ENCODE data around the gene PWP2.
"Not testable (repeated sequence)": the region's sequence is repeated elsewhere in the genome, so short reads cannot be mapped to it uniquely, and the experiment has no call there.

The PWP2 gene

DNA sequence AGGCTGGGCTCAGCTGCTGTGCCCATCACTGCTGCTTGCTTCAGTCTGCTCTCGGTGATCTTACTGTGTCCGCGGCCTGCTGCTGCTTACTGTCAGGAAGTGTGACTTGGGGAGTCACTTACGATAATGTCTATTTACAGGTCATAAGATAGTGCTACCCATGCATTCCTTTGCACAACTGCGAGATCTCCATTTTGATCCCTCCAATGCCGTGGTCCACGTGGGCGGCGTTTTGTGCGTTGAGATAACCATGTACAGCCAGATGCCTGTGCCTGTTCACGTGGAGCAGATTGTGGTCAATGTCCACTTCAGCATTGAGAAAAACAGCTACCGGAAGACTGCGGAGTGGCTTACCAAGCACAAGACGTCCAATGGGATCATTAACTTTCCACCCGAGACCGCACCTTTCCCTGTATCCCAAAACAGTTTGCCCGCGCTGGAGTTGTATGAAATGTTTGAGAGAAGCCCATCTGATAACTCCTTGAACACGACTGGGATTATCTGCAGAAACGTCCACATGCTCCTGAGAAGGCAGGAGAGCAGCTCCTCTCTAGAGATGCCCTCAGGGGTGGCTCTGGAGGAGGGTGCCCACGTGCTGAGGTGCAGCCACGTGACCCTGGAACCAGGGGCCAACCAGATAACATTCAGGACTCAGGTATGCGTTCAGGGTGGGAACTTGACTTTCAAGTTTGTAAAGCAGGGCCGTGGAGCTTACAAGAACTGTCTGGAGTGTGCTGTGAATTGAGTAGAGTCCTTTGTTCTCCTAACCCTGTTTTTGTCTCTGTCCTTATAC lies 24.4 kb upstream of the PWP2 start:
- no peak for DNase-seq

DNA sequence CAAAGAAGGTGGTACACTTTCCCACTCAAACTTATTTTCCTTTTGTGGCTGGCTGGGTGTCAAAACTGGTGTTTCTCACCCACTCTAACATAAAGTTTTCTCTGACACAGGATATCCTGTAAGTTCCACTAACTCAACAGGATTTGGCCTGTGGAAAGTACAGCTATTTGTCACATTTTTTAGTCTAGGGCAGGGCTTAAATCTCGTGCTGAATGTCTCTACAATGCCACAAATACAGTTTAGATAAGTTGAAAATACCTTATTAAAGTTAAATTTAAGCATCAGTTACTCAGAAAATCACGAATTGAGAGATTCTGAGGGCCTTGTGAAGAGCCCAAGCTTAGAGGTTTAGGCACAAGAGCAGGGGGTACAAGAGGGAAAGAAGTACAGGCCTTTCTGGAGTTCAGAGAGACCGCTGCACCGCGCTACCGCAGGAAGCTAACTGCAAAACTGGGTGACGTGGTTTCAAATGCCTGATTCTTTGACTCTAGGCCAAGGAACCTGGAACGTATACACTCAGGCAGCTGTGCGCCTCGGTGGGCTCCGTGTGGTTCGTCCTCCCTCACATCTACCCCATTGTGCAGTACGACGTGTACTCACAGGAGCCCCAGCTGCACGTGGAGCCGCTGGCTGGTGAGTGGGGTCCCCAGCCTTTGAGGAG lies 23.4 kb upstream of the PWP2 start:
- no peak for DNase-seq

DNA sequence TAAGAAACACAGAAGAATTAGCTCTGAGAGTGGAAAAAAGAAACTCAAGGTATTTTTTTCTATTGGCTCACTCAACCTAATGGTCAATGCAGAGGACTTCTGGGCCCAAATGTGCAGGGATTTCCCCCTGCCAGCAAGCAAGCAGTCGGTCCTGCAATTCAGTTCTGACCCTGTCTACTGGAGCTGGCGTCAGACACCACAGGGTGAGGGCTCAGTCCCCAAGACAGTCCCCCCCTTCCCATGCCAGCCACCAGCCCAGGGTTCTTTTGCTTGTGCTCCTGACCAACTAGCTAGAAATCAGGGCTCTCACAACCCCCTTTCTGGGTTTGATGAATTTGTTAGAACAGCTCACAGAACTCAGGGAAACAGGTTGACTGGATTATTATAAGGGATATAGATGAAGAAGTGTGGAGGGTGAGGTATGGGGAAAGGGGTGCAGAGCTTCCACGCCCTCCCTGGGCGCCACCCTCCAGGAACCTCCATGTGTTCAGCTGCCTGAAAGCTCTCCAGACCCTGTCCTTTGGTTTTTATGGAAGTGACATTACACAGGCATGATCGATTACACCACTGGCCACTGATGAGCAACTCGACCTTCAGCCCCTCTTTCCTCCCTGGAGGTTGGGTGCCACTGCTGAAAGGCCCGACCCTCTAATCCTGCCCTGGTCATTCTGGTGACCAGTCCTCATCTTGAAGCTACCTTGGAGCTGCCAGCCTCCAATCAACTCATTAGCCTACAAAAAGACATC lies 22.5 kb upstream of the PWP2 start:
- peak in 4 of 56 donors; percentile 32 to 36 (median 34) for DNase-seq

DNA sequence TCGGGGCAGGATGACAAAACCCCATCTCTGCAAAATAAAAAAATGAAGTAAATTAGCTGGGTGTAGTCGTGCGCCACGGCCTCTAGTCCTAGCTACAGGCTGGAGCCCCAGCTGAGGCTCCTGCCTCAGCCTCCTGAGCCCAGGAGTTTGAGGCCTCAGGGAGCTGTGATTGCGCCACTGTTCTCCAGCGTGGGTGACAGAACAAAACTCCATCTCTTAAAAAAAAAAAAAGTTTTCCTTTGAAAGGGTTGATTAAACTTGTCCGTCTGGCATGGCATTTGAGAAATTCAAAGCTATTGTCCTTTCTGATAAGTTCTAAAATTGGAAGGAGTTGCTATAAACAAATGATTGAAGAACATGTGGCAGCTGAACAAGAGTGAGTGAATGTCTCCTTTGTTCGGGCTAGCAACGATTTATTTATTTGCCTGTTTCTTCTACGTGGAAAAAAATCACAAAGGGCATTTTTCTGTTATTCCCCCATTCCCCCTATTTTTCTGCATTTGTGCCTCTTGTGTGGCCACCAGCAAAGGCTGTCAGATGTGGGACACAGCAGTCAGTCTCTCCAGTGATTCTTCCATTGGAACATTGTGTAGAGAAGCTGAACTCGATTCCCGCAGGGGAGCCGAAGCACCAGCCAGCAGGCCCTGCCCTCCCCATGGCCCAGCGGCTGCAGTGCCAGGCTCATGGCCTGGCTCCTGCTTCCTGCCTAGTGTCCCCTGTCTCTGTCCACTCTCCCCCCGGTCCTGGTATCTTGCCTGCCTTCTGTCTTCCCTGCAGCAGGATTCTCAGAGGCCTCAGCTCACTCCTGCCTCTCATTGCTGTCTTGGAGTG lies 21.5 kb upstream of the PWP2 start:
- DNase-seq: peak in 50 of 56 donors; percentile 24 to 84 (median 67)

DNA sequence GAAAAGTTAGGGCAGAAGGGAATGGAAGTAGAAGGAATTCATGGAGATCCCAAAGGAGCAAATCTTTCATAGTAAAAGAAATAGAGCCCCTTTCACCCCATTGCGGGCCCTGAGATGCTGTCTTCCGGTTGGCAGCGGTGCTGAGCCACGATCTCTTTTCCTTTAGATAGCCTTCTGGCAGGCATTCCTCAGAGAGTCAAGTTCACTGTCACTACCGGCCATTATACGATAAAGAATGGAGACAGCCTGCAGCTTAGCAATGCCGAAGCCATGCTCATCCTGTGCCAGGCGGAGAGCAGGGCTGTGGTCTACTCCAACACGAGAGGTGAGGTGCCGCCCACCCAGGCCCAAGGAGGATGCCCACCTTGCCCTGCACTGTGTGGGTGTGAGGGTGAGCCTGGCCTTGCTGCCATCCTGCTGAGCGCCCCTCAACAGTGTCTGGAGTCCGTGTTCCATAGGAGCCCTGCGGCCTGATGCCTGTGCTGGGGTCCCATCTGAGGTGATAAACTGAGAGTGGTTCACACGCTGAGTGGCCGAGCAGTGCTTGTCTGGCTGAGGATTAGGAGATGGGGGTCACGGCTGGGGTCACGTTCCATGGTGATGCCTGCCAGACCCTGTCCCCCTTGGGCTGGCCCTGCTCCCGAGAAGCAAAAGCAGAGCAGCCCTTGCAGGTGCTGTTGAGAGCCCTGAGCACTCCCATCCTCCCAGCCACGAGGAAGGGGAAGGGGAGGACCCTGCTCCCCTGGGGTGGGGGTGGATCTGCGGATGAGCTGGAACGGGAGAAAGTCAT lies 20.4 kb upstream of the PWP2 start:
- DNase-seq: no peak

DNA sequence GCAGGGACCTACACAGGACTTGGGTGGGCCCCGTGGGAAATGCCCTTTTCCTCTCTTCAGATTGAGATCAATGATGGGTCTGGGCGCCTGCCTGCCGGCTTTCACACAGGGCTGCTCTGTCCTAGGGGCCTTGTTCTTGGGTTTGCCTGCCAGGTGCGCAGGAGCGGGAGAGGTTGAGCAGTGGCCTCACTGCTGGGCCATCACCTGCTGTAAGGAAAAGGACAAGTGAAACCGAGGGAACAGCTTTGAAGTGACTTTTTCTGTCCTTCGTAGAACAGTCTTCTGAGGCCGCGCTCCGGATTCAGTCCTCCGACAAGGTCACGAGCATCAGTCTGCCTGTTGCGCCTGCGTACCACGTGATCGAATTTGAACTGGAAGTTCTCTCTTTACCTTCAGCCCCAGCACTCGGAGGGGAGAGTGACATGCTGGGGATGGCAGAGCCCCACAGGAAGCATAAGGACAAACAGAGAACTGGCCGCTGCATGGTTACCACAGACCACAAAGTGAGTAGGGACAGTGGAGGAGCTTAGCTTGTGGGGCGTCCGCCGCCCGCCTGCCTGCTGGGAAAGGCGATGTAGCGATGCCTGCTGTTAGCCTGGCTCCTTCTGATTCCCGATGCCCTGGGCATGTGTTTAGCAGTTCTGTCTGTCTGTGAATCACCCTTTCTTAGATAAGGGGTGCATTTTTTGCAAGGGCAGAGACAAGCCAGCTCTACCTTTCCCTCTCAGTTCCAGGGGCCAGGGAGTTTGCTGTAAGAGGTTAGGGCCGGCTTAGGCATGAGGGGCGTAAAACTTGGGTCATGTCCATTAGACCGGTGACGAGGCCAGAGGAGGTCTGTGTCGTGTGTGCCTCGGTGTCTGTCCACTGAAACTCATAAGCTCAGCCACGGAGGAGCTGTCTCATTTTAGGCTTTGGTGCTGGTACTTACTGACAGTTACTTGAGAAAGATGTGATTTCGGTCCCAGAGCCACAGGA lies 19.5 kb upstream of the PWP2 start:
- DNase-seq: no peak

DNA sequence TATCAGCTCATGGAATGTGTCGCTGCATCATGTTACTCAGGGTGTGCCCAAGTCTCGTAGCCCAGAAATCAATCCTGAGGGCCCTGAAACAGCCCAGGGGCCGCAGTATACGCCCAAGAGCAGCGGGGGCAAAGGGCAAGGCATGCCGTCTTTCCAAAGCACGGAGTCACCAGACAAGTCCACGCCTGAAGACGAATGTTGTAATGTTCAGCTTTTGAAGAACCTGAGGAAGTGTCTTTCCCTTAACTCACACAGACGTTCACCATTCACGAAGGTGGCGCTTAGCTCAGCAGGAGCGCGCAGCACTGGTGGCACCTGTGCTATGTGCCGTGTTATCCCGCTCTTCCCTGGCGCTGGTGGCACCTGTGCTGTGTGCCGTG lies 18.8 kb upstream of the PWP2 start:
- DNase-seq: no peak

DNA sequence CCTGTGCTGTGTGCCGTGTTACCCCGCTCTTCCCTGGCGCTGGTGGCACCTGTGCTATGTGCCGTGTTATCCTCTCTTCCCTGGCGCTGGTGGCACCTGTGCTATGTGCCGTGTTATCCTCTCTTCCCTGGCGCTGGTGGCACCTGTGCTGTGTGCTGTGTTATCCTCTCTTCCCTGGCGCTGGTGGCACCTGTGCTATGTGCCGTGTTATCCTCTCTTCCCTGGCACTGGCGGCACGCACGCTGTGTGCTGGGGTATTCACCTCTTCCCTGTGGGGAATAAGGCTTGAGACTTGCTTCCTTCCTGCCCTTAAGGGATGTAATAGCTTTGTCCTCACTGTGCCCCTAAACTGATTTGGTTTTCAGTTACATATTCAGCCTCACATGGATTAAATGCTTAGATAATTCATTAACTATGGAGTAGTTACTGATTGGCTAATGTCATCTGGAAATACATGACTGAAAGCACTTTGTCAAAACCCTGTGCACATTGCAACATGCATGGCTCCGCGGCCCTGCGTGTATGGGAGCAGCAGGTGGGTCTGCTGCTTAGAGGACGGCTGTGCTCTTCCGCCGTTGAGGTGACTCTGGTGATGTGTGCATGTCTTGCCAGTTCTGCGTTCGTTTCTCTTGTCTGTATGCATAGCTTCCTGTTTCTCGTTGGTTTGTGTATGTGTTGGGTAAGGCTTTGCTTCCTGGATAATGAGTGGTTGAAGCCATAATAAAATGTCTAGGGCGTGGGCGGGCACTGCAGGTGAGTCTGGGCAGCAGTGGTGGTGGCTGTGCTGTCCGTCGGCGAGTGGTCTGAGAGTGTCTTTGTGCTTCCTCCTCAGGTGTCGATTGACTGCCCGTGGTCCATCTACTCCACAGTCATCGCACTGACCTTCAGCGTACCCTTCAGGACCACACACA lies 17.9 kb upstream of the PWP2 start:
- DNase-seq: no peak

DNA sequence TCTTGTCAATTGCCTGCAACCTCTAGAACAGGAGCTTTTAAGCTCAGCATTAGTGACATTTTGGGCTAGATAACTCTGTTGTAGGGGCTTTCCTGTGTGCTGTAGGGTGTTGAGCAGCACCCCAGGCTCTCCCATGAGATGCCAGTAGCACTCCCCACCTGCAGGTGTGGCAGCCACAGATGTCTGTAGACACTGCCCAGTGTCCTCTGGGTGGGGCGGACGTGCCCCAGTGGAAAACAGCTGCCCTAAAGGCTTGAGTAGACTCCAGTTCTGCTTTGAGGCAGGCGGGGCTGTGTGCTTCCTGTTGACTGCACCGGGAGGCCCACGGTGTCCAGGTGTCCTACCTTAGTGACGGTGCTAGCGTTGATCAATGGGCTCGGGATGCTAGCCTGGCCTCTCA lies 16.9 kb upstream of the PWP2 start:
- no peak for DNase-seq

DNA sequence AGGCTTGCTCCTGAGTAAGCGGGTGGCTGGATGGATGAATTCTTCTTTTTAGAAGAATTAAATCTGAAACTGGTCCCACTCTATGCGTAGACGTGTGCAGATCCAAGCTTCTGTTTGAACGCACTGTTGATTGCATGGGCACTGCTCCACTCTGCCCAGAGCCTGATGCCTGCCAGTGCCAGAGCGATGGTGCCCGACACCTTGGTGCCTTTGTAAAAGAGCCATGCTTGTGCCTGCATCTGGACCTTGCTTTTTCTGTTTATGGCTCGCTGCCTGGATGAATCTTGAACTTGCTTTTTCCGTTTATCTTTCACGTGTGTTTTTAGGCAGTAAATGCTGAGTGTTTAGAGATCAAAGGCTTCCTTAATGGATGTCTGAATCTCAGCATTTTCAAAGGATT lies 15.0 kb upstream of the PWP2 start:
- DNase-seq: peak in 4 of 56 donors; percentile 28 to 40 (median 32)

DNA sequence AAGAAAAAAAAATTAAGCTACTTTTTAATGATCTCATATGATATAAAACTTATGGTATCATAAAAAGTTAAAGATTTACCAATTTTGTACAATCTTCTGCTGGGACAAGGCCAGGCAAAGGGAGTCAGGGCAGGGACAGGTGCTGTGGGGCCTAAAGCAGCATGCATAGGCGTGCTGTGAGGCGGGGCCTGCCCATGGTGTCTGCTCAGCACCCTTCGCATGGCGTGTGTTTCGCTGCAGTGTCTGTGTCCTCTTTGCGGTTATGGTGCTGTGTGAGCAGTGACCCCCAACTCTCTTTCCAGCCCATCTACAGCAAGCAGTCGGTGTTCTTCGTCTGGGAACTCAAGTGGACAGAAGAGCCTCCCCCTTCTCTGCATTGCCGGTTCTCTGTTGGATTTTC lies 13.4 kb upstream of the PWP2 start:
- no peak for DNase-seq

DNA sequence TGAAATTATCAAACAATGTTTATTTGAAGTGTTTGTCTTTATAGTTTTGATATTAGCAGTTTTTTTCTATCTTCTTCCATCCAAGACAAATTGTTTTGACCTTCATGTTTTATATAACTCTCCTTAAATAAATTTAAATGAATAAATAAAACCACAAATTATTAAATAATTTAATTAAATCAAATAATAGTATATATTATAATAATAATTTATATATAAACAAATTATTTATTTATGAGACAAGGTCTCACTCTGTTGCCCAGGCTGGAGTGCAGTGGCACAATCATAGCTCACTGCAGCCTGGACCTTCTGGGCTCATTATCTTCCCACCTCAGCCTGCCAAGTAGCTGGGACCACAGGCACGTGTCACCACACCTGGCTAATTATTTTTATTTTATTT lies 12.4 kb upstream of the PWP2 start:
- DNase-seq: no peak

DNA sequence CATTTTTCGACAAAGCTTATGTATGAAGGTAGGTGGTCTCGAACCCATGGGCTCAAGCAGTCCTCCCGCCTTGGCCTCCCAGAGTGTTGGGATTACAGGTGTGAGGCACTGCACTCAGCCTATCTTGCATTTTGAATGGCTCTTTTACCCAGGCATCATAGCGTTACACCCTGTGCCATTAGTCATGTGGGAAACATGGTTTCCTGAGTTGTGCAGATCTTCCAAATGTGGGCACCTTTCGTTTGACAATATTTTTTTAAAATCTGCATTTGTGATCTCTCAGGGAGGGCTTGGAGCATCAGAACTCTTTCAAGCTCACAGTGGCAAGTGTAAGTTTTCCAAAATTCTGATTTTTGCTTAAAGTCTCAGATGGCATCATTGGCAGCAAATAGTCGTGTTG lies 8.7 kb upstream of the PWP2 start:
- DNase-seq: not testable (repeated sequence)

DNA sequence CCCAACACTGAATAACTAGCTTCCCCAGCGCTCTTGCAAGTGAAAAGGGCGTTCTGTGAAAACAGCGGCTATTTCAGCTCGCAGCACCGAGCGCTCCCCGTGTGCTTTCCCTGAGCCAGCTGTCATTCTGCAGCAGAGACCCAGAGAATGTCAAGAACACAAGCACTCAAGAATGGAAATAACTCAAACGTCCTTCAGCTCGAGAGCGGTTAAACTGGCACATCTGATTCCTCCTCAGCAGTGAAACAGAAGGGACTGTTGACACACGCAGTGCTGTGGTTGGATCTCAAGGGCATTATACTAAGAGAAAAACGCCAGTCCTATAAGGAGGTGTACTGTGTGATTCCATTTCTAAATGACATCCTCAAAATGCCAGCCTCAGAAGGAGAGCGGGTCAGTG lies 8.2 kb upstream of the PWP2 start:
- not testable (repeated sequence) for DNase-seq

DNA sequence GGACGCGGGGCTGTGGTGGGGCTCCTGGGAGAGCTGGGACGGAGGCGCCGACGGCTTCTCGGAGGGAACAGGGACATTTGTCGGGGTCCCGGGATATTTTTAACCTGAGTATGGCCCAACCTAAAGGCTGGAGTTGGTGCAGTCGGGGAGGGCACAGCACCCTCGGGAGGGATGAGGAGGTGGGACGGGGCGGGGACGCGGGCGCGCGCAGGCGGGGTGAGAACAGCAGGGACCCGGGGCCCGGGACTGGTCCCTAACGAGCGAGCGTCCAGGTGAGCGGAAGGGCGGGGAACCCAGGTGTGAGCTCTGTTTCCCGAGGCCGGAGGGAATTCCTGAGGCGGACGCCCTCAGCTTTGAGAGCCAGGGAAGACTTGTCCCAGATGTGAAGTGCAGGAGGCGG lies 390 bp downstream of the PWP2 start:
- not testable (repeated sequence) for DNase-seq

DNA sequence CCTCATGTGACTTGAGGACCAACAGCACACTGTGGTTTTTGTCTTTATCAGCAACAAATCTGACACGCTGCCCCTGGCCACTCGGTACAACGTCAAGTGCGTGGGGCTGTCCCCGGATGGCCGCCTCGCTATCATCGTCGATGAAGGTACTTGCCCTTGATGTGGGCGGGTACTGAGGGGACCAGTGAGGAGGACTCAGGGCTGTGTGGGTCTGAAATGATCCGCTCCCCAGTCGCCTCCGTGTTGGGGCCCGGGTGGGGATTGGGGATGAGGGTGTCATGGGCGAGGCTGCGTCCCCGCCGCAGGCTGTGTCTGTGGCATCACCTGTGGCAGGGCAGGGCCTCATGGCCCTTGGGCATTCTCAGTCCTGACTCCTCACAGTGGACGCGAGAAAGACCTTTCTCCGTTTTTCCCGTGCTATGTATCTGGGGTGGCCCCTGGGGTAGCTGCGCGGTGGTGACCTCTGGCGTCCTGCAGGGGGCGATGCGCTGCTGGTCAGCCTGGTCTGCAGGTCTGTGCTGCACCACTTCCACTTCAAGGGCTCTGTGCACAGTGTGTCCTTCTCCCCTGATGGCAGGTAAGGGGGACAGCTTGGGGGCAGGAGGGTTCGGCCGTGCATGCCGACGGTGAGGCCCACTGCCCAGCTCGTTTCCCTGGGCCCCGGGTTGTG lies 6.6 kb downstream of the PWP2 start:
- DNase-seq: not testable (repeated sequence)

DNA sequence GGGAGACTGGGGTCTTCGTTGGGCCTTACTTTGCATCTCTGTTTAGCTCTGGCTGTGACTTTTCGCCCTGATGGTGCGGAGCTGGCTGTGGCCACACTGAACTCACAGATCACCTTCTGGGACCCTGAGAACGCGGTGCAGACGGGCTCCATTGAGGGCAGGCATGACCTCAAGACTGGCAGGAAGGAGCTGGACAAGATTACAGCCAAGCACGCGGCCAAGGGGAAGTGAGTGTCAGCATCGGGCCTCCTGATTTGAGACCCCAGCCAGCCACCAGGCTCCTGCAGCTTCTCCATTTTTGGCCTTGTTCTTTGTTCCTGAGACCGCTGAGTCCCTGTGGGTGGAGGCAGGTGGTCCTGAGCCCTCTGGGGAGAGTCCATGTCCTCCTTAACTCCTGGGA lies 14.9 kb downstream of the PWP2 start:
- DNase-seq: not testable (repeated sequence)

DNA sequence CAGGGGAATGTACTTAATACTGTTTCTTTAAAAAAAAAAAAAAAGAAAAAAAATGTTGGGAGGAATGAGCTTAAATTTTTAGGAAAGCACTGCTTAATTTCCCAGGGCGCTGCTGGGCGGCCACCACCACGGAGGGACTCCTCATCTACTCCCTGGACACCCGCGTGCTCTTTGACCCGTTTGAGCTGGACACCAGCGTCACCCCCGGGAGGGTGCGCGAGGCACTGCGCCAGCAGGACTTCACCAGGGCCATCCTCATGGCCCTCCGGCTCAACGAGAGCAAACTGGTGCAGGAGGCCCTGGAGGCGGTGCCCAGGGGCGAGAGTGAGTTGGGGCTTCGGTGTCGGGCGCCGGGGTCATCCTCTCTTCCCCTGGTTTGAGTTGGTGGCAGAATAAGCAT lies 20.6 kb downstream of the PWP2 start:
- not testable (repeated sequence) for DNase-seq
